Karpas-422 (cell line): ENCODE results near the gene EHBP1L1. TPM values are rescaled to one million over a fixed set of nuclear protein-coding genes. Genes with fewer than 3 reads are reported as not detected.

Source experiments
- DNase-seq: peaks from one replicate; pipeline ENCODE4 v3.0.0-alpha.2; 2015
- H2AFZ ChIP-seq: fragments of 200-600 bp; sonication (generic); 2 replicates; pipeline ENCODE4 v1.6.1; 2014; ENCODE audit warnings: antibody characterized with exemption, low read length, mixed read lengths
- H3K27ac ChIP-seq: fragments of 200-600 bp; sonication (generic); 2 replicates; pipeline ENCODE4 v1.5.1; 2014; ENCODE audit warnings: mild to moderate bottlenecking, low read length, moderate library complexity
- H3K27me3 ChIP-seq: fragments of 200-600 bp; sonication (generic); 2 replicates; pipeline ENCODE4 v1.6.1; 2014; ENCODE audit warnings: low read length, mixed read lengths
- H3K36me3 ChIP-seq: fragments of 200-600 bp; sonication (generic); 2 replicates; pipeline ENCODE4 v1.6.1; 2014; ENCODE audit warnings: low read length, mixed read lengths; ENCODE audit not compliant: insufficient read depth
- H3K4me1 ChIP-seq: fragments of 200-600 bp; sonication (generic); 2 replicates; pipeline ENCODE4 v1.6.1; 2014; ENCODE audit warnings: mild to moderate bottlenecking, low read length, mixed read lengths
- H3K4me2 ChIP-seq: fragments of 200-600 bp; sonication (generic); 2 replicates; pipeline ENCODE4 v1.6.1; 2014; ENCODE audit warnings: low read length, low read depth, mild to moderate bottlenecking; ENCODE audit not compliant: poor library complexity, severe bottlenecking
- H3K4me3 ChIP-seq: fragments of 200-600 bp; sonication (generic); 2 replicates; pipeline ENCODE4 v1.5.1; 2014; ENCODE audit warnings: mild to moderate bottlenecking, antibody characterized with exemption, low read length, mixed read lengths
- H3K79me2 ChIP-seq: fragments of 200-600 bp; sonication (generic); 2 replicates; pipeline ENCODE4 v1.6.1; 2014; ENCODE audit warnings: mild to moderate bottlenecking, low read length, mixed read lengths
- H3K9ac ChIP-seq: fragments of 200-600 bp; sonication (generic); 2 replicates; pipeline ENCODE4 v1.6.0; 2014; ENCODE audit warnings: low read length
- H3K9me2 ChIP-seq: fragments of 200-600 bp; sonication (generic), shearing (Covaris generic); replicated peaks from 2 replicates; pipeline ENCODE4 v1.6.0; 2014; ENCODE audit warnings: mild to moderate bottlenecking, low read length, moderate library complexity; ENCODE audit not compliant: insufficient read depth
- H3K9me3 ChIP-seq: fragments of 300-700, 200-600 bp; sonication (generic); 2 replicates; pipeline ENCODE4 v1.6.1; 2014; ENCODE audit warnings: low read length, mixed read lengths
- H4K20me1 ChIP-seq: fragments of 200-600 bp; sonication (generic); 2 replicates; pipeline ENCODE4 v1.6.1; 2014; ENCODE audit warnings: mild to moderate bottlenecking, antibody characterized with exemption, low read length, low read depth; ENCODE audit not compliant: insufficient read depth
- total RNA-seq: library from RNA; depleted of rRNA; stranded (reverse); fragments of >200 nt; shearing (Covaris generic); gene quantifications from 2 replicates; pipeline ENCODE4 v1.2.3, GENCODE V29; 2014; ENCODE audit warnings: low replicate concordance

Gene EHBP1L1
- total RNA-seq, 1 experiment from 2014 or later: 19.9 TPM

- peak overlapping the region; percentile 70 for H3K9ac ChIP-seq
- no peak for DNase-seq
- H3K27ac ChIP-seq: no peak overlapping the region
- H3K36me3 ChIP-seq: no peaks in the 10 kb centered on the region
- no peaks in the 10 kb centered on the region for H3K9me3 ChIP-seq
- peak overlapping the region; percentile 95 for H3K4me2 ChIP-seq
- H3K79me2 ChIP-seq: no peaks in the 10 kb centered on the region
- peak overlapping the region; percentile 95; the same call in 1 of the 2 replicates for H2AFZ ChIP-seq
- H3K27me3 ChIP-seq: no peaks in the 10 kb centered on the region
- peaks cover 29% of the 10 kb centered on the region for H3K4me1 ChIP-seq
- H3K4me3 ChIP-seq: peak overlapping the region; percentile 85
- no peaks in the 10 kb centered on the region for H4K20me1 ChIP-seq
- H3K9me2 ChIP-seq: no peaks in the 10 kb centered on the region
Measured at GRCh38 chr11:65541093-65541982, 34.5 kb upstream of the EHBP1L1 start.

- H3K27ac ChIP-seq: no peak overlapping the region
Measured at GRCh38 chr11:65542738-65543390, 33.0 kb upstream of the EHBP1L1 start.

GRCh38 chr11:65545853-65546216, 30.0 kb upstream of the EHBP1L1 start:
- Histone ChIP-seq H3K9ac (peak overlapping the region; percentile 48), H3K27ac (no peak overlapping the region), H3K4me1 (peaks cover 21% of the 10 kb centered on the region), H3K4me2 (peak overlapping the region; percentile 66), H3K27me3 (no peaks in the 10 kb centered on the region), H2AFZ (no peak overlapping the region), H3K79me2 (no peaks in the 10 kb centered on the region), H4K20me1 (no peaks in the 10 kb centered on the region), H3K9me2 (no peaks in the 10 kb centered on the region), H3K9me3 (no peaks in the 10 kb centered on the region), H3K36me3 (no peaks in the 10 kb centered on the region), H3K4me3 (peak overlapping the region; percentile 65; the same call in 1 of the 2 replicates)
- no peak for DNase-seq

More at GRCh38 chr11:65542738-65543390, 33.0 kb upstream of the EHBP1L1 start:
- no peaks in the 10 kb centered on the region for H3K9me3 ChIP-seq
- no peaks in the 10 kb centered on the region for H3K36me3 ChIP-seq
- no peak overlapping the region for H2AFZ ChIP-seq
- H3K9me2 ChIP-seq: no peaks in the 10 kb centered on the region
- no peak overlapping the region for H3K9ac ChIP-seq
- no peaks in the 10 kb centered on the region for H3K27me3 ChIP-seq
- H3K79me2 ChIP-seq: no peaks in the 10 kb centered on the region
- peaks cover 35% of the 10 kb centered on the region for H3K4me1 ChIP-seq
- H4K20me1 ChIP-seq: no peaks in the 10 kb centered on the region
- no peak for DNase-seq
- H3K4me2 ChIP-seq: no peak overlapping the region
- H3K4me3 ChIP-seq: no peak overlapping the region

GRCh38 chr11:65546217-65546958, 29.5 kb upstream of the EHBP1L1 start:
- Histone ChIP-seq H3K27ac (no peak overlapping the region), H3K4me1 (peaks cover 21% of the 10 kb centered on the region), H3K9me3 (no peaks in the 10 kb centered on the region), H3K27me3 (no peaks in the 10 kb centered on the region), H2AFZ (peak overlapping the region; percentile 38; the same call in 1 of the 2 replicates), H4K20me1 (no peaks in the 10 kb centered on the region), H3K79me2 (no peaks in the 10 kb centered on the region), H3K36me3 (no peaks in the 10 kb centered on the region), H3K9me2 (no peaks in the 10 kb centered on the region), H3K9ac (peak overlapping the region; percentile 51), H3K4me2 (peak overlapping the region; percentile 66), H3K4me3 (peak overlapping the region; percentile 65)
- peak; percentile 93 for DNase-seq

- no peaks in the 10 kb centered on the region for H3K27me3 ChIP-seq
- H3K27ac ChIP-seq: no peak overlapping the region
- H3K4me1 ChIP-seq: peaks cover 23% of the 10 kb centered on the region
- H3K9me3 ChIP-seq: no peaks in the 10 kb centered on the region
- no peak for DNase-seq
- no peaks in the 10 kb centered on the region for H4K20me1 ChIP-seq
- H3K4me3 ChIP-seq: no peak overlapping the region
- H3K9me2 ChIP-seq: no peaks in the 10 kb centered on the region
- no peaks in the 10 kb centered on the region for H3K79me2 ChIP-seq
- H3K4me2 ChIP-seq: no peak overlapping the region
- no peaks in the 10 kb centered on the region for H3K36me3 ChIP-seq
- no peak overlapping the region for H3K9ac ChIP-seq
- no peak overlapping the region for H2AFZ ChIP-seq
Measured at GRCh38 chr11:65547446-65548125, 28.3 kb upstream of the EHBP1L1 start.

DNA sequence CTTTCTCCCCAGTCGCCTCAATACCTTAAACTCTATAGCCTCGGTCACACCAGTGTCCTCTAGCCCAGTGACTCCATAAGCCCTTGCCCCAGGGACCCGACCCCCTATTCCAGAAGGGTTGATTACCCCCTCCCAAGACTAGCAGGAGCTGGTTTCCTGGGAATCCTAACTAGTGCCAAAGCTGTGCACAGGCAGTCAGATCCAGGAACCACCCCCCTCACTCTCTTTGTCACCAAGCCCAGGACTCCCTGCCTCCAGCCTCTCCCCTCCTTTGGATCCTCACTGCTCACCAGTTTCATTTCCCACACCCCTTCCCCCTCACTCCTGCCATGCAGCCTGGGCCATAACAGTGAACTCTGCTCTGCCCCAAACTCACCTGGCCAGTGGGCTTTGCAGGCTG, 27.5 kb upstream of the EHBP1L1 start:
- no peaks in the 10 kb centered on the region for H3K9me2 ChIP-seq
- H3K4me3 ChIP-seq: no peak overlapping the region
- no peak overlapping the region for H3K27ac ChIP-seq
- H3K9me3 ChIP-seq: no peaks in the 10 kb centered on the region
- no peaks in the 10 kb centered on the region for H3K36me3 ChIP-seq
- H3K4me1 ChIP-seq: peaks cover 23% of the 10 kb centered on the region
- H3K27me3 ChIP-seq: no peaks in the 10 kb centered on the region
- no peak overlapping the region for H3K9ac ChIP-seq
- no peak overlapping the region for H3K4me2 ChIP-seq
- no peak for DNase-seq
- no peaks in the 10 kb centered on the region for H4K20me1 ChIP-seq
- H3K79me2 ChIP-seq: no peaks in the 10 kb centered on the region
- H2AFZ ChIP-seq: no peak overlapping the region

GRCh38 chr11:65549096-65549495, 26.8 kb upstream of the EHBP1L1 start:
- Histone ChIP-seq H2AFZ (no peak overlapping the region), H3K4me2 (no peak overlapping the region), H3K27me3 (no peaks in the 10 kb centered on the region), H3K4me3 (no peak overlapping the region), H3K27ac (no peak overlapping the region), H3K36me3 (no peaks in the 10 kb centered on the region), H3K9me3 (no peaks in the 10 kb centered on the region), H3K9me2 (no peaks in the 10 kb centered on the region), H3K79me2 (no peaks in the 10 kb centered on the region), H3K9ac (no peak overlapping the region), H3K4me1 (peaks cover 23% of the 10 kb centered on the region), H4K20me1 (no peaks in the 10 kb centered on the region)
- DNase-seq: no peak
